SK-N-MC (cell line): Measurements from ENCODE around the gene CYP19A1.

Experiments used
- EZH2 ChIP-seq: fragments of 200-600 bp; sonication (generic); IDR thresholded peaks from one replicate; pipeline ENCODE4 v1.6.1; 2017; ENCODE audit warnings: antibody characterized with exemption
- FOXP2 ChIP-seq: optimal IDR thresholded peaks from 2 replicates; pipeline ENCODE3; 2011; ENCODE audit warnings: mild to moderate bottlenecking, moderate library complexity; ENCODE audit not compliant: insufficient read depth; ENCODE audit errors: extremely low read length, control extremely low read depth

- no peak for TF ChIP-seq EZH2
- no peak for TF ChIP-seq FOXP2
Measured at GRCh38 chr15:51378406-51378805, 40.0 kb upstream of the CYP19A1 start.
